SHP77 (cell line): ENCODE data around the gene BEST2.

Source experiments
- DNase-seq, 2 experiments: peaks; one replicate each; lab custom pipeline; 2025; lab: John Stamatoyannopoulos, UW

BEST2 gene

DNA sequence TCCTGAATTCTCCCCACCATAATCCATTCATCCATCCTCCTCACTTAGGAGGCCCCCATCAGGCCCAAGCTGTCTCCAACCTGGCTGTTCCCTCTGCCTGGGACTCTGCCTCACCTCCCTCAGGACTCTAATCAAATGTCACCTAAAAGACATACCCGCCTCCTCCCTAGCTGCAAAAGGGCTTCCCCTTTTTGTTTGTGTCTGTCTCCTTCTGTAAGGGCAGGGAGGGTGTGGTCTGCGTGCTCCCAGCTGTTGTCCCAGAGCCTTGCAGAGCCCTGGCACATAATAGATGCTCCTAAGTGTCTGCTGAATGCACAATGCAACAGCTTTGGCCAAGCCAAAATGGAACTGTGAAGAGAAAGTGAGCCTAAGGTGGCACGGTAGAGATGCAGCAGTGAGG, 21.5 kb upstream of the BEST2 start:
- no peak for DNase-seq

GRCh38 chr19:12731337-12731736, 20.3 kb upstream of the BEST2 start:
- no peak for DNase-seq

GRCh38 chr19:12733369-12734214, 18.0 kb upstream of the BEST2 start:
- peak in 1 of 2 experiments; percentile 33 for DNase-seq

GRCh38 chr19:12736995-12737834, 14.4 kb upstream of the BEST2 start, which contains the start of gene GET3:
TSS of gene GET3 (plus strand) at chr19:12737497. CDS start at chr19:12737506, 9 bp downstream.
- DNase-seq: peak; percentile 99 to 100

- no peak for DNase-seq
Observed at GRCh38 chr19:12737835-12738351, 13.7 kb upstream of the BEST2 start.

DNA sequence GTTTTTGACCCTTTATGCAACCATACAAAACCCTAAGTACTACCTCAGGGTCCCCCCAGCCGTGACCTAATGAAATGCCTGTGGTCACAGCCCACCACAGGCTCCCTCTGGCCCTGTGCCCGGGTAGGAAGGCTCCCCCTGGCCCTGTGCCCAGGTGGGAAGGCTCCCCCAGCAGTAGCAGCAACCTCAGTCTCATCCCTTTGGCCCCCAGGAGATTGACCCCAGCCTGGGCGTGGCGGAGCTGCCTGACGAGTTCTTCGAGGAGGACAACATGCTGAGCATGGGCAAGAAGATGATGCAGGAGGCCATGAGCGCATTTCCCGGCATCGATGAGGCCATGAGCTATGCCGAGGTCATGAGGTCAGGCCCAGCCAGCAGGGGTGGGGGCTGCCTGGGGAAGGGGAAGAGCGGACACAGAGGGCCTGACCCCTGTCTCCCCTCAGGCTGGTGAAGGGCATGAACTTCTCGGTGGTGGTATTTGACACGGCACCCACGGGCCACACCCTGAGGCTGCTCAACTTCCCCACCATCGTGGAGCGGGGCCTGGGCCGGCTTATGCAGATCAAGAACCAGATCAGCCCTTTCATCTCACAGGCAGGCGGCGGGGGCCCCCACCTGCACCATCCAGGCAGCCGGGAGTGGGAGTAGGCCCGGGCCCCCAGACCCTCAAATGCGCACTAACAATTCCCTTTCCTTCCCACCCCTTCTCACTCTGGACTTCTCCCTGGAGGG, 6.3 kb upstream of the BEST2 start:
- no peak for DNase-seq

DNA sequence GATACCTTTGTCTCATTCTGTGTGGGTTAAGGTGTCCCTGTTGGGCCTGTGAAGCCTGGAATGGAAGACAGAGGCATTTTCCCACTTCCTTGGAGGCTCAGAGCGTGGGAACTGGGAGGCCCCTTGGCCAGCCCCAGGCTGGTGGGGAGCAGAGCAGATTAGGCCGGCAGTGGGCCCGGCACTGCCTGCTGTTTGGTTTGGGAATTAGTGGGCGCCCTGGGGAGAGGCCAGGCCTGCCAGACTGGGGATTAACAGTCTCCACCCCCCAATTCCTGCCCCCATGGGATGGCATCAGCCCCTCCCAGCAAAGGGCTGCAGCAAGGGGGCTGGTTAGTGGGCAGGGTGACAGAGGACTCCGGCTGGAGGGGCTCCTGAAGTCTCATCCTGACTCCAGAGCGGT, 3.1 kb upstream of the BEST2 start:
- no peak for DNase-seq

DNA sequence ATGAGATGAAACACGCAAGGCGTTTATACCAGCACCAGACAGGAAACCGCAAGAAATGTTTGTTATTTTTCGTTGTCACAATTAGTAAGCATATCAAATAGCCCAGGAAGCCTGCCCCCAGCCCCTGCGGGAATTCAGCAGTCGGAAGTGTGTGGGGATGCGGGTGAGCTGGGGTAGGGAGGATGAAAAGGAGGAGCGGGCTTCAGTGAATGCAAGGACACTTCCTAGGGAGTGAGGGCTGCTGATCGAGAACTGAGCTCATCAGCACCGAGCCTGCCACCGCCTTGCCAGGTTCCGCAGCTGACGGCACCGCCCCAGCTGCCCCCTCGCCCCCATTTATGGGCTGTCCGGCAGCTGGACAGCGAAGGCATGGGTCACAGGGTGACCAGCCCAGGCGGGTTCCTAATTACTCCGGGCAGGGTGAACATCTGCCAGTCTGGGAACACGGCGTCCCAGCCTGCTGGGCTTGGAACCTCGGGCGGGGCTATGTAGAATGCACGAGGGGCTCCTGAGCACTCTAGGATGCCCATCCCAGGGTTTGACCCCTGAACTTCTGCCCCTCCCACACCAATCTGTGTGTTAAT, 1.6 kb upstream of the BEST2 start:
- DNase-seq: no peak

DNA sequence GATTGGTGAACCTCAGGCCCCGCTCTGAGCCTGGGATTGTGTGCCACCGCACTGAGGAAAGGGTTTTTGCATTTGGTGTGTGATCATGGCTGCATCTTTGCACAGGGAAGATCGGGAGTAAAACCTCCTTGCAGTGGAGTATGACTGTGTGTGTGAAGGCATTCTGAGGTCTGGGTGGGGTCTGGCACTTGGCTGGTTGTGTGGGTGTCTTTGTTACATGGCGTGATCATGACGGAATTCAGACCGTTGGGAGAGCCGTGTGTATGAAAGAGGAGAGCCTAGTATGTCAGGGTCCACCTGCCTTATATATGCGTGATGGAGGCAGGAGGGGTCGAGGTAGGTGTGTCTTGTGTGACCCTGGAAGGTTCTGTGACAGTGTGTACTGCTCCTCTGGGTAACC, 740 bp upstream of the BEST2 start:
- DNase-seq: no peak

- no peak for DNase-seq
Observed at GRCh38 chr19:12752056-12752781, 628 bp downstream of the BEST2 start.

DNA sequence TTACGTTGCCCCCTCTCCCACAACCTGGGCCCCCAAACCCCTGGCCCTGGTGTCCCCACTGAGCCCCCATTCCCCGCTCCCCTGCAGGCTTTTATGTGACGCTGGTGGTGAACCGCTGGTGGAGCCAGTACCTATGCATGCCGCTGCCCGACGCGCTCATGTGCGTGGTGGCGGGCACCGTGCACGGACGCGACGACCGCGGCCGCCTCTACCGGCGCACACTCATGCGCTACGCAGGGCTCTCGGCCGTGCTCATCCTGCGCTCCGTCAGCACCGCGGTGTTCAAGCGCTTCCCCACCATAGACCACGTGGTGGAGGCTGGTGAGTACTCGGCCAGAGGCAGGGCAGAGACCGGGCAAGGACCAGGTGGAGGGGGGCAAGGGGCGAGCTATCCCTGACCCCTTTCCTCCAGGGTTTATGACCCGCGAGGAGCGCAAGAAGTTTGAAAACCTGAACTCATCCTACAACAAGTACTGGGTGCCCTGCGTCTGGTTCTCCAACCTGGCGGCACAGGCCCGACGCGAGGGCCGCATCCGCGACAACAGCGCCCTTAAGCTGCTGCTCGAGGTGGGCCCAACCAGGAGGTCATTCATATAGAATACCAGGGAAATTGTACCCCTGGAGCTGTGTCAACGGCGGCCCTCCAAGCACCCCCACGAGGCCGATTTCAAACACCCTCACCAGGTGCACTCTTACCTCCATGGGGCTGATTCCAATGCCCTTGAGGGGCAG, 3.0 kb downstream of the BEST2 start:
- DNase-seq: no peak

DNA sequence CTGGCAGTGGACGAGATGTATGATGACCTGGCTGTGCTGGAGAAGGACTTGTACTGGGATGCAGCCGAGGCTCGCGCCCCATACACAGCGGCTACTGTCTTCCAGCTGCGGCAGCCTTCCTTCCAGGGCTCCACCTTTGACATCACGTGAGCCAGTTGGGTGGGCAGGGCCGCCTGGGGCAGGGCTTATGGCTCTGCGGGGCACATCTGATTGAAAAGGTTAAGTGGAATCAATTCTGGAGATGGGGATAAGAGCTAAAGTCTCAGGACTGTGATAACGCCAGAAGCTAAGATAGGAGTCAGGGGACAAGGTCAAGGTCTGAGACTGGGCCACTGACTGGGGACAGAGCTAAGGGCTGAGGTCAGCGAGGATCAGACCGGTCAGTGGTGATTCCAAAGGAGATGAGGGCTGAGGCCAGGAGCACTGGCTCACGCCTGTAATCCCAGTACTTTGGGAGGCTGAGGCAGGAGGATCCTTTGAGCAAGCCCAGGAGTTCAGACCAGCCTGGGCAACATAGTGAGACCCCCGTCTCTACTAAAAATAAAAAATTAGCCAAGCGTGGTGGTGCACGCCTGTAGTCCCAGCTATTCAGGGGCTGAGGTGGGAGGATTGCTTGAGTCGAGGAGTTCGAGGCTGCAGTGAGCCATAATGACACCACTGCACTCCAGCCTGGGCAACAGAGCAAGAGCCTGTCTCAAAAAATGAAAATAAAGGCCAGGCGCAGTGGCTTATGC, 4.7 kb downstream of the BEST2 start:
- no peak for DNase-seq

DNA sequence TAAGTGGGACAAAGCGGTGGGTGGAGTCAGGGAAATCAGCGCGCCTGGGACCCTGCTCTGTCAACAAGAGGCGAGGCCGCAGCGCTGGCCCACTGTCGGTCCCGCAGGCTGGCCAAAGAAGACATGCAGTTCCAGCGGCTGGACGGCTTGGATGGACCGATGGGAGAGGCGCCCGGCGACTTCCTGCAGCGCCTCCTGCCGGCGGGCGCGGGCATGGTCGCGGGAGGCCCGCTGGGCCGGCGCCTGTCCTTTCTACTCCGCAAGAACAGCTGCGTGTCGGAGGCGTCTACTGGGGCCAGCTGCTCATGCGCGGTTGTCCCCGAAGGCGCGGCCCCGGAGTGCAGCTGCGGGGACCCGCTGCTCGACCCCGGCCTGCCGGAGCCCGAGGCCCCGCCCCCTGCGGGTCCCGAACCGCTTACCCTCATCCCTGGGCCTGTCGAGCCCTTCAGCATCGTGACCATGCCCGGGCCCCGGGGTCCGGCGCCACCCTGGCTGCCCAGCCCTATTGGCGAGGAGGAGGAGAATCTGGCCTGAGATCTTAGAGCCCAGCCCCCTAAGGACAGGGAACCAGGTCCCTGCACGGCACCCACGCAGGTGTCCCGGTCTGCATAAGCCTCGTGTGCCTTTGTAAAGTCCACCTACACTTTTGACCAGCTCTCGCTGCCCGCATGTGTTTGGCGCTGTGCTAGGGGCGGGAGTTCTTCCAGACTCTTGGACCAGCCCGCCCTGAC, 6.1 kb downstream of the BEST2 start:
- peak; percentile 61 to 80 for DNase-seq

DNA sequence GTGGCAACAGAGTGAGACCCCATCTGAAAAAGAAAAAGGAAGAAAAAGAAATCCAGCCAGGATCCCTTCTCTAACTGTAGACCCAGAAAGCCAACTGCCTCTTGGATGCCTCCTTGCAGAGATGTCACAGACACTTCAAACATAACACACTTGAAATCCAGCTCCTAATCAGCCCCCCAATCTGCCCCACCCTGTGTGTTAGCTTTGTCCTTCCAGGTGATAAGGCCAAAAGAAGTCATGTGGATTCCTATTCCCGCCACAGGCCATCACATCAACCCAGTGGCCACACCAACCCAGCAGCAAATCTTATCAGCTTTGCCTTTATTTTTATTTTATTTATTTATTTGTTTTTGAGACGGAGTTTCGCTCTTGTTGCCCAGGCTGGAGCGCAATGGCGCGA, 8.1 kb downstream of the BEST2 start:
- DNase-seq: no peak

- DNase-seq: no peak
Observed at GRCh38 chr19:12763100-12763499, 11.5 kb downstream of the BEST2 start.

DNA sequence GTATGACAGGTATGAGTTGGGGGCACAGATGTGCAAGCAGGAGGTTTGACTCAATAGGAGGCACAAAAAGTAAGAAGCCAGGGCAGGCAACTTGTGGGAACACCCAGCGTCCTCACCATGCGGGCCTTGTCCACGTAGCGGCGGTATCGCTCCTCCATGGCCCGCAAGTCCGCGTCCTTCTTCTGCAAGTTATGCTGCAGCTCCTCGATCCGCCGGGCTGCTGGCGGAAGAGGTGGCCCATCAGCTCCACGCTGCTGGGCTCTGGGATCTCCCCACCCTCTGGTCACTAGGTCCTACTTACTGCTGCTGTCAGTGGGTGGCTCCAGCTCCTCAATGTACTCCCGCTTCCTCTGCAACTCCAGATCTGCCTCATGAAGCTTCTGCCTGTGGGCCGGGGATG, 13.1 kb downstream of the BEST2 start:
- no peak for DNase-seq

- DNase-seq: peak; percentile 75 to 87
Observed at GRCh38 chr19:12766051-12766521, 14.5 kb downstream of the BEST2 start.

DNA sequence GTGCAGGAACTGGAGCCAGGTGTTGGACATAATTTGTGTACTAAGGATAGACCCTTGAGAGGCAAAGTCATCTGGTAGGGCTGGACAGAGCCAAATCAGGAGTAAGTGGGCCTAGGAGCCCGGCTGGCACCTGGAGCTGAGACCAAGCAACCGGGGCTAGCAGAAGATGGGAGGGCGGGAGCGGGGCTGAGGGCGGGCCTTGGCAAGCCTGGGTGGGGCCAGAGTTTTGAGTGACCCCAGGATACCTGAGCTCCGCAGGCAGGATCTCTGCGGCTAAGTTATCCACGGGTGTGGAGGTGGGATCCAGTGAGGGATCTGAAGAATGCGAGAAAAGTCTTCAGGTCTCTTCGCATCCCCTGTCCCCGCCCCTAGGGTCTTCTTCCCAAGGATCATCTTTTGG, 15.6 kb downstream of the BEST2 start:
- no peak for DNase-seq

DNA sequence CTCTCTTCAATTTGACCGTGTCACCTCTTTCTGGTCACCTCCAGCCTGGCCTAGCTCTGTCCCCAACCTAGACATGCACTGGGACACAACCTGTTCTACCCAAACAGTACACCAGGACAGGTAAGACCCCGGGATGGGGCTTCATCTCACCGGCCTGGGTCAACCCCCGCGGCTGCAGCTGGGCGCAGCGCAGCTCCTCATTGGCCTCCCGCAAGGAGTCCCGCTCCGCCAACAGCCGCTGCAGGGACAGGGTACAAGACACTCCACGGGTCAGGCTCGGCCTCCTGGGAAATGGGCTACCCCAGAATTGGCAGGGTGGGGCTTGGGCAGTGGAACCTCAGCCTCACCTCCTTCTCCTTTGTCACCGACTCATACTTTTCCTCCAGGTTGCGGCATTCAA, 16.1 kb downstream of the BEST2 start:
- no peak for DNase-seq
